ENCODE results near the gene MMP20. TPM values are rescaled to one million over a fixed set of nuclear protein-coding genes. Genes with fewer than 3 reads are reported as not detected.
A peak's percentile ranks its signal among the peaks of the same experiment; 100 is the strongest.

MMP20 gene
- total RNA-seq, 1 experiment from 2014 or later = not detected

GRCh38 chr11:102599642-102600261 lies 25.4 kb downstream of the MMP20 start:
- Histone ChIP-seq H3K27ac (ENCODE audit: low read length) (peak overlapping the region; percentile 97), H3K4me1 (ENCODE audit: control insufficient read depth, insufficient read depth, low read length) (peaks cover 58% of the 10 kb centered on the region), H3K36me3 (ENCODE audit: control insufficient read depth, insufficient read depth, low read length) (no peaks in the 10 kb centered on the region), H3K9me3 (ENCODE audit: control insufficient read depth, insufficient read depth, low read depth, low read length) (peaks cover 15% of the 10 kb centered on the region; the same call in 1 of the 2 replicates), H3K27me3 (ENCODE audit: control insufficient read depth, insufficient read depth, low read length) (no peaks in the 10 kb centered on the region), H3K4me3 (ENCODE audit: low read depth in 2 of 2, low read length in 2 of 2) (peak overlapping the region in 1 of 2 experiments; percentile 2; a peak in 1 of 4 replicates)
- no TSS peak for BruUV-seq (replicated peaks)
- ATAC-seq (peak; percentile 89), DNase-seq (ENCODE audit: low read depth, low spot score) (peak; percentile 95)
- ChIA-PET POLR2A (no interaction called here), CTCF (no interaction called here)
- no peak for TF ChIP-seq CTCF (IDR thresholded peaks at IDR 0.05)
- 0 out of 4 replicates have a peak, but pooled peaks of 1 of the 2 experiments have one; percentile 32 for TF ChIP-seq REST (IDR thresholded peaks at IDR 0.05; ENCODE audit: insufficient read depth in 1 of 2, low read depth in 2 of 2, low read length in 1 of 2)
- peak; percentile 17; the same call in 1 of the 2 replicates for TF ChIP-seq POLR2AphosphoS5 (IDR thresholded peaks at IDR 0.05; ENCODE audit: low read depth, low read length)
- no peak for TF ChIP-seq SIN3A (IDR thresholded peaks at IDR 0.05; ENCODE audit: borderline replicate concordance, insufficient read depth, low read depth, low read length)
- TF ChIP-seq TCF7L2 (IDR thresholded peaks at IDR 0.05; ENCODE audit: low read depth, low read length) = peak; percentile 96
- in situ Hi-C loops (cut with HindIII; ENCODE audit: low pct_unique_long_range_greater_than_20kb, low sequenced_read_pairs) = no loop called here
- intact Hi-C loops (cut with micrococcal nuclease; ENCODE audit: unreplicated experiment) = no loop called here

- DNase-seq (ENCODE audit: low read depth, low spot score) (no peak), ATAC-seq (no peak)
- H3K36me3 ChIP-seq (ENCODE audit: control insufficient read depth, insufficient read depth, low read length) = no peaks in the 10 kb centered on the region
- in situ Hi-C loops (cut with HindIII; ENCODE audit: low pct_unique_long_range_greater_than_20kb, low sequenced_read_pairs) = no loop called here
- peak; percentile 79 for TF ChIP-seq TCF7L2 (IDR thresholded peaks at IDR 0.05; ENCODE audit: low read depth, low read length)
- TF ChIP-seq CTCF (IDR thresholded peaks at IDR 0.05) = no peak
- peak; percentile 55; the same call in 1 of the 2 replicates for TF ChIP-seq POLR2AphosphoS5 (IDR thresholded peaks at IDR 0.05; ENCODE audit: low read depth, low read length)
- TF ChIP-seq REST (IDR thresholded peaks at IDR 0.05; ENCODE audit: insufficient read depth in 1 of 2, low read depth in 2 of 2, low read length in 1 of 2) = no peak
- no peak for TF ChIP-seq SIN3A (IDR thresholded peaks at IDR 0.05; ENCODE audit: borderline replicate concordance, insufficient read depth, low read depth, low read length)
- peaks cover 49% of the 10 kb centered on the region for H3K4me1 ChIP-seq (ENCODE audit: control insufficient read depth, insufficient read depth, low read length)
- H3K27me3 ChIP-seq (ENCODE audit: control insufficient read depth, insufficient read depth, low read length) = no peaks in the 10 kb centered on the region
- peak overlapping the region; percentile 97 for H3K27ac ChIP-seq (ENCODE audit: low read length)
- no TSS peak for BruUV-seq (replicated peaks)
- no peak overlapping the region for H3K4me3 ChIP-seq (ENCODE audit: low read depth in 2 of 2, low read length in 2 of 2)
- CTCF ChIA-PET = no interaction called here
- POLR2A ChIA-PET = interaction anchor here (0.7 kb wide), 1 partner anchor 678 kb away, joined by 6 read pairs; no protein-coding TSS in a partner anchor
- intact Hi-C loops (cut with micrococcal nuclease; ENCODE audit: unreplicated experiment) = no loop called here
- peaks cover 15% of the 10 kb centered on the region; the same call in 1 of the 2 replicates for H3K9me3 ChIP-seq (ENCODE audit: control insufficient read depth, insufficient read depth, low read depth, low read length)
Measured at GRCh38 chr11:102598272-102598671, 26.9 kb downstream of the MMP20 start.
